CD4-positive, alpha-beta T cell treated with Interleukin-17A for 1 hour (primary cell): Measurements from ENCODE around the gene NCK1.

ENCODE experiments used
- DNase-seq: peaks from one replicate; pipeline ENCODE4 v3.0.0-alpha.2; 2020

The NCK1 gene

GRCh38 chr3:136989781-136990524 lies 127.9 kb downstream of the NCK1 start:
- DNase-seq: no peak

- DNase-seq: no peak
Measured at GRCh38 chr3:136990826-136991225, 128.8 kb downstream of the NCK1 start.

- DNase-seq: no peak
Measured at GRCh38 chr3:136992115-136992514, 130.1 kb downstream of the NCK1 start.

GRCh38 chr3:136994772-136995516 lies 132.9 kb downstream of the NCK1 start:
- no peak for DNase-seq

- DNase-seq: no peak
Measured at GRCh38 chr3:136995652-136996051, 133.6 kb downstream of the NCK1 start.
